GM12878 (cell line): ENCODE data around the gene ETNPPL. TPM values are rescaled to one million over a fixed set of nuclear protein-coding genes. Genes with fewer than 3 reads are reported as not detected.

Source experiments
- ATAC-seq: fragments of 200-7000 bp; cut with Tn5 transposase; 3 replicates; pipeline ENCODE4 v1.9.1; 2020; ENCODE audit warnings: mild to moderate bottlenecking, moderate library complexity
- BruUV-seq: library from RNA; stranded (reverse); fragments of 400-500 nt; replicated peaks from 2 replicates; lab custom pipeline; 2021; lab: Mats Ljungman, UMichigan
- CTCF ChIA-PET: fragments of 300-600 bp; sonication (Branson Sonifier 250); formaldehyde crosslinking; extraction: SDS; loops from one replicate; lab custom pipeline; 2021; ENCODE audit warnings: inconsistent platforms; lab: Yijun Ruan, JAX
- POLR2A ChIA-PET: fragments of 350-600 bp; formaldehyde crosslinking; extraction: SDS; loops from one replicate; lab custom pipeline; 2021; ENCODE audit warnings: inconsistent platforms; lab: Charles Lee
- RAD21 ChIA-PET: fragments of 300-600 bp; sonication (Branson Sonifier 250); formaldehyde crosslinking; loops from one replicate; lab custom pipeline; 2023; ENCODE audit warnings: antibody characterized with exemption; ENCODE audit not compliant: unreplicated experiment; lab: Charles Lee
- SMC1A ChIA-PET: fragments of 300-600 bp; sonication (Branson Sonifier 250); formaldehyde crosslinking; loops from one replicate; lab custom pipeline; 2023; ENCODE audit not compliant: unreplicated experiment, uncharacterized antibody; lab: Charles Lee
- DNase-seq: peaks from one replicate; pipeline ENCODE4 v3.0.0-alpha.2; 2011; ENCODE audit warnings: low read depth, low spot score
- FAIRE-seq: peaks from 3 replicates; lab custom pipeline; 2011; peaks lifted over from hg19 to GRCh38; lab: Jason Lieb, UNC
- H2AFZ ChIP-seq: 2 replicates; pipeline ENCODE4 v1.6.0; 2011; ENCODE audit warnings: low read depth, low read length, control low read depth; ENCODE audit not compliant: control insufficient read depth
- H3K27ac ChIP-seq: 2 replicates; pipeline ENCODE4 v1.5.1; 2011; ENCODE audit warnings: control low read depth; ENCODE audit not compliant: control insufficient read depth, insufficient read depth
- H3K27me3 ChIP-seq, 2 experiments: replicated peaks in 1 of 2; 2 replicates each; pipeline versions ENCODE4 v1.6.0 to v1.6.1; 2011; ENCODE audit warnings: low read length in 1 of 2; ENCODE audit not compliant: control insufficient read depth in 2 of 2, insufficient read depth in 2 of 2
- H3K36me3 ChIP-seq, 2 experiments: 2 replicates each; pipeline ENCODE4 v1.5.1; 2011; ENCODE audit warnings: low read length in 1 of 2; ENCODE audit not compliant: control insufficient read depth in 2 of 2, insufficient read depth in 2 of 2
- H3K4me1 ChIP-seq: 2 replicates; pipeline ENCODE4 v1.6.1; 2011; ENCODE audit warnings: mild to moderate bottlenecking, low read length, moderate library complexity, mixed read lengths; ENCODE audit not compliant: control insufficient read depth, insufficient read depth
- H3K4me2 ChIP-seq: 2 replicates; pipeline ENCODE4 v1.6.0; 2011; ENCODE audit warnings: control low read depth; ENCODE audit not compliant: control insufficient read depth, insufficient read depth
- H3K4me3 ChIP-seq: fragments of 200-600 bp; sonication (generic); 2 replicates; pipeline ENCODE4 v1.5.1; 2016
- H3K79me2 ChIP-seq: 2 replicates; pipeline ENCODE4 v1.6.0; 2011; ENCODE audit warnings: low read length; ENCODE audit not compliant: control insufficient read depth, insufficient read depth
- H3K9ac ChIP-seq: 2 replicates; pipeline ENCODE4 v1.8.0; 2011; ENCODE audit warnings: low read length, control low read depth, mixed read lengths; ENCODE audit not compliant: control insufficient read depth, insufficient read depth
- H3K9me3 ChIP-seq: replicated peaks from 3 replicates; pipeline ENCODE4 v1.5.1; 2011; ENCODE audit warnings: mild to moderate bottlenecking, low read length; ENCODE audit not compliant: control insufficient read depth, insufficient read depth
- H4K20me1 ChIP-seq: 2 replicates; pipeline ENCODE4 v1.6.0; 2011; ENCODE audit not compliant: control insufficient read depth, insufficient read depth
- ATF3 ChIP-seq: IDR thresholded peaks from 2 replicates; pipeline ENCODE4 v1.6.1; 2011; ENCODE audit warnings: low read depth, mild to moderate bottlenecking, low read length, moderate library complexity, borderline replicate concordance; ENCODE audit errors: extremely low read depth
- CHD4 ChIP-seq: fragments of 200-600 bp; sonication (generic); IDR thresholded peaks from 2 replicates; pipeline ENCODE4 v1.6.1; 2016; ENCODE audit warnings: mild to moderate bottlenecking
- DPF2 ChIP-seq: fragments of 450-650 bp; IDR thresholded peaks from 2 replicates; pipeline ENCODE4 v1.6.1; 2017; ENCODE audit warnings: mild to moderate bottlenecking
- EZH2 ChIP-seq: IDR thresholded peaks from 2 replicates; pipeline ENCODE4 v1.6.1; 2012; ENCODE audit warnings: low read depth, mild to moderate bottlenecking, control low read depth, inconsistent platforms, low read length, borderline replicate concordance; ENCODE audit not compliant: control insufficient read depth
- HDAC6 ChIP-seq: fragments of 200-600 bp; sonication (generic); IDR thresholded peaks from one replicate; pipeline ENCODE4 v1.8.0; 2017; ENCODE audit warnings: antibody characterized with exemption; ENCODE audit not compliant: unreplicated experiment
- HDGF ChIP-seq: fragments of 450-650 bp; IDR thresholded peaks from 2 replicates; pipeline ENCODE4 v1.6.1; 2016; ENCODE audit warnings: antibody characterized with exemption
- IRF4 ChIP-seq: IDR thresholded peaks from 2 replicates; pipeline ENCODE4 v1.6.1; 2011; ENCODE audit warnings: low read depth, low read length
- NRF1 ChIP-seq: conservative IDR thresholded peaks from 2 replicates; pipeline ENCODE4 v1.6.1; 2011; ENCODE audit warnings: mild to moderate bottlenecking, low read depth, low read length, improper control_type of control experiment
- RAD21 ChIP-seq: IDR thresholded peaks from 2 replicates; pipeline ENCODE4 v1.6.1; 2011; ENCODE audit warnings: mild to moderate bottlenecking, low read depth, low read length, moderate library complexity; ENCODE audit not compliant: insufficient read depth
- RB1 ChIP-seq: fragments of 450-650 bp; formaldehyde crosslinking; IDR thresholded peaks from 2 replicates; pipeline ENCODE4 v1.6.1; 2017; ENCODE audit warnings: mild to moderate bottlenecking, borderline replicate concordance
- RELA ChIP-seq: fragments of 450-650 bp; IDR thresholded peaks from 2 replicates; pipeline ENCODE4 v1.8.0; 2014; ENCODE audit warnings: borderline replicate concordance; ENCODE audit not compliant: partially characterized antibody
- REST ChIP-seq: IDR thresholded peaks from 2 replicates; pipeline ENCODE4 v1.6.1; 2012; ENCODE audit warnings: mild to moderate bottlenecking, low read depth, low read length
- SRF ChIP-seq, 2 experiments: IDR thresholded peaks; 2 replicates each; pipeline ENCODE4 v1.6.1; 2011; ENCODE audit warnings: low read depth in 2 of 2, low read length in 2 of 2, mild to moderate bottlenecking in 1 of 2, moderate library complexity in 1 of 2
- USF1 ChIP-seq: IDR thresholded peaks from 2 replicates; pipeline ENCODE4 v1.6.1; 2011; ENCODE audit warnings: borderline replicate concordance, low read depth, mild to moderate bottlenecking, moderate library complexity, mixed read lengths, low read length; ENCODE audit not compliant: insufficient read depth; ENCODE audit errors: extremely low read length
- WGBS: methylation state at CpG from one replicate; pipeline ENCODE4 v1.1.6; 2016; ENCODE audit warnings: low lambda C conversion rate; ENCODE audit not compliant: insufficient replicate concordance, insufficient coverage; ENCODE audit errors: missing lambda C conversion rate; 5-methylcytosine and 5-hydroxymethylcytosine counted together
- in situ Hi-C: fragments of 300-500 bp; cut with MboI; formaldehyde crosslinking; loops from 9 replicates; pipeline ENCODE4 v1.14.3; 2018; ENCODE audit warnings: mixed read lengths
- intact Hi-C: fragments of 100-400 bp; cut with micrococcal nuclease; formaldehyde crosslinking; loops from one replicate; pipeline ENCODE4 v1.14.2; 2022; ENCODE audit not compliant: unreplicated experiment
- polyA plus RNA-seq, 11 experiments: library from polyadenylated mRNA; depleted of rRNA in 4 of 11; unstranded in 6 of 11; stranded (reverse) in 5 of 11; fragments of >200 nt; fragmentation: Nextera tagmentation in 4 of 11; fragmentation: Illumina TruSeq in 1 of 11; extraction: Ambion mirVana in 4 of 11; extraction: Trizol in 1 of 11; gene quantifications; 1 replicate in 1 of 11; 2 replicates in 10 of 11; pipeline versions ENCODE4 v1.2.1 to v1.2.3, GENCODE V29; 2011 to 2016; ENCODE audit warnings: inconsistent platforms in 2 of 11, missing spikeins in 2 of 11, low read depth in 1 of 11
- total RNA-seq, 4 experiments: library from RNA; depleted of rRNA in 3 of 4; stranded (reverse); fragments of >200 nt in 3 of 4; fragmentation: Illumina TruSeq in 1 of 4; extraction: Trizol in 1 of 4; gene quantifications; 2 replicates each; pipeline versions ENCODE4 v1.2.1 to v1.2.3, GENCODE V29; 2013 to 2021

ETNPPL gene
- total and polyA plus RNA-seq, 10 of the 15 experiments (the other 5 are each of a cell fraction or from before 2014, with no cell fraction given), result not detected

GRCh38 chr4:108693211-108693610 lies 69.6 kb downstream of the ETNPPL start:
- RAD21 ChIA-PET, result no interaction called here
- WGBS, result 47% methylated on average over 3 of the region's 3 CpGs
- no peak for TF ChIP-seq NRF1
- TF ChIP-seq DPF2, result no peak
- TF ChIP-seq HDGF, result no peak
- no peak for TF ChIP-seq CHD4
- TF ChIP-seq SRF (IDR thresholded peaks at IDR 0.05; ENCODE audit: low read depth in 2 of 2, low read length in 2 of 2), result no peak
- TF ChIP-seq IRF4, result no peak
- TF ChIP-seq USF1, result no peak
- no peak for TF ChIP-seq RELA
- TF ChIP-seq EZH2, result no peak
- no peak for TF ChIP-seq ATF3
- TF ChIP-seq REST, result no peak
- TF ChIP-seq HDAC6, result no peak
- no peak for TF ChIP-seq RB1
- TF ChIP-seq RAD21, result no peak

More at GRCh38 chr4:108693211-108693610, 69.6 kb downstream of the ETNPPL start:
- no peak overlapping the region for H3K4me2 ChIP-seq
- H3K79me2 ChIP-seq, result no peaks in the 10 kb centered on the region
- no peak for DNase-seq
- no peak for FAIRE-seq
- in situ Hi-C loops, result no loop called here
- POLR2A ChIA-PET, result no interaction called here
- H3K27me3 ChIP-seq, result no peaks in the 10 kb centered on the region
- H2AFZ ChIP-seq, result no peak overlapping the region
- H3K9me3 ChIP-seq, result no peaks in the 10 kb centered on the region
- H4K20me1 ChIP-seq, result no peaks in the 10 kb centered on the region
- no peak overlapping the region for H3K9ac ChIP-seq
- H3K4me1 ChIP-seq, result no peaks in the 10 kb centered on the region
- H3K27ac ChIP-seq, result no peak overlapping the region
- no TSS peak for BruUV-seq
- intact Hi-C loops, result no loop called here
- H3K4me3 ChIP-seq, result no peak overlapping the region
- CTCF ChIA-PET, result no interaction called here
- SMC1A ChIA-PET, result no interaction called here
- H3K36me3 ChIP-seq, result no peaks in the 10 kb centered on the region
- ATAC-seq, result no peak
